T-helper 2 cell treated with Interferon-gamma antibody and Interleukin-4, amounts not matched to agents 5 μg/mL and 100 μg/mL, for 36 hours (primary cell): Measurements from ENCODE around the gene B4GALNT4.
"Not testable (repeated sequence)": the region's sequence is repeated elsewhere in the genome, so short reads cannot be mapped to it uniquely, and the experiment has no call there.

Source experiments
- DNase-seq: peaks from one replicate; pipeline ENCODE4 v3.0.0; 2021; ENCODE audit warnings: low spot score
- H3K27ac Mint-ChIP-seq: one replicate; pipeline ENCODE4 v1.8.0; 2021; ENCODE audit warnings: mild to moderate bottlenecking, mixed read lengths
- H3K27me3 Mint-ChIP-seq: one replicate; pipeline ENCODE4 v1.8.0; 2021; ENCODE audit warnings: low read depth, mixed read lengths
- H3K36me3 Mint-ChIP-seq: one replicate; pipeline ENCODE4 v1.8.0; 2021; ENCODE audit warnings: low read depth, mixed read lengths
- H3K4me1 Mint-ChIP-seq: one replicate; pipeline ENCODE4 v1.8.0; 2021; ENCODE audit warnings: low read depth, mixed read lengths
- H3K4me3 Mint-ChIP-seq: one replicate; pipeline ENCODE4 v1.8.0; 2022; ENCODE audit warnings: mild to moderate bottlenecking, moderate library complexity, mixed read lengths
- H3K9me3 Mint-ChIP-seq: one replicate; pipeline ENCODE4 v1.8.0; 2021; ENCODE audit warnings: mixed read lengths

B4GALNT4 gene

DNA sequence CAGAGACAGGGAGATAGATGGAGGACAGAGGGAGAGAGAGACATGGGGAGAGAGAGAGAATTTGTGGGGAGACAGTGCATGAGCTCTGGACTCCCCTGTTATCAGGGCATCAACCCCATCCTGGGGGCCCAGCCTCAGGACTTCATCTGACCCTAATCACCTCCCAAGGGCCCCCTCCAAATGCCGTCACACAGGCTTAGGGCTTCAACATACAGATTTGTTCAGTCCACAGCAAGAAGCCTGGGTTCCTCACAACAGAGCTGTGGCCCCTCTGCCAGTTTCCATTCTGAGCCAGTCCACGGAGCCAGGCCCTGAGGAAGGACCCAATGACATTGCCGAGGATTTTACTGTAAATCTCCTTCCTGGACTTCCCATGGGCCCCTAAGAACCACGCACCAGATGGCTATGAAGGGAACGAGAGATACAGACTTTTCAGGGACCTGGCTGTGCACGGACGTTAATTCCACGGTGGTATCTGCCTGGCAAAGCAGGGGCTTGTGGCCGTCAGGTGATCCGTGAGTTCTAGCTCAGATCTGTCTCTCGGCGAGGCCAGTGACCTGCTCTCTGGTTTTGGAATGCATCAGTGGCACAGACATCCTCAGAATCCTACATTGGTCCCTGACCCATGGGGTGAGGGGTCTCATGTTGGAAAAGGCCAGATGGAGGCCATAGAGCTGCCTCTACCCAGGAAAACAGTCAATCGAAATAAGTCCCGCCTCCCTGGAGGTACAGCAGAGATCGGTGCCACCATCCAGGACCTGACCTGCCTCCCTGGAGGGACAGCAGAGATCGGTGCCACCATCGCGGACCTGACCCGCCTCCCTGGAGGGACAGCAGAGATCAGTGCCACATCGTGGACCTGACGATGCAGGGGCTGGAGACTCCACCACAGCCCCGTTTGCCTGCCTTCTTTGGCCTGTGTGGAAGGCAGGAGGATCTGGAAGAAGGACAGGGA, 8.7 kb upstream of the B4GALNT4 start:
- Mint-ChIP-seq H3K4me3 (no peak overlapping the region), H3K9me3 (peaks cover 6% of the 10 kb centered on the region), H3K36me3 (no peaks in the 10 kb centered on the region), H3K27ac (no peak overlapping the region), H3K27me3 (peaks cover 4% of the 10 kb centered on the region), H3K4me1 (peaks cover 2% of the 10 kb centered on the region)
- DNase-seq = no peak

GRCh38 chr11:362642-363442, 6.5 kb upstream of the B4GALNT4 start:
- H3K4me3 Mint-ChIP-seq = no peak overlapping the region
- no peak overlapping the region for H3K27ac Mint-ChIP-seq
- peaks cover 6% of the 10 kb centered on the region for H3K9me3 Mint-ChIP-seq
- peaks cover 2% of the 10 kb centered on the region for H3K4me1 Mint-ChIP-seq
- H3K36me3 Mint-ChIP-seq = no peaks in the 10 kb centered on the region
- peaks cover 22% of the 10 kb centered on the region for H3K27me3 Mint-ChIP-seq
- no peak for DNase-seq

GRCh38 chr11:363443-363805, 5.9 kb upstream of the B4GALNT4 start:
- not testable (repeated sequence) for H3K4me3 Mint-ChIP-seq, H3K4me1 Mint-ChIP-seq, H3K9me3 Mint-ChIP-seq, H3K36me3 Mint-ChIP-seq, DNase-seq, H3K27ac Mint-ChIP-seq
- H3K27me3 Mint-ChIP-seq = peaks cover 28% of the 10 kb centered on the region

DNA sequence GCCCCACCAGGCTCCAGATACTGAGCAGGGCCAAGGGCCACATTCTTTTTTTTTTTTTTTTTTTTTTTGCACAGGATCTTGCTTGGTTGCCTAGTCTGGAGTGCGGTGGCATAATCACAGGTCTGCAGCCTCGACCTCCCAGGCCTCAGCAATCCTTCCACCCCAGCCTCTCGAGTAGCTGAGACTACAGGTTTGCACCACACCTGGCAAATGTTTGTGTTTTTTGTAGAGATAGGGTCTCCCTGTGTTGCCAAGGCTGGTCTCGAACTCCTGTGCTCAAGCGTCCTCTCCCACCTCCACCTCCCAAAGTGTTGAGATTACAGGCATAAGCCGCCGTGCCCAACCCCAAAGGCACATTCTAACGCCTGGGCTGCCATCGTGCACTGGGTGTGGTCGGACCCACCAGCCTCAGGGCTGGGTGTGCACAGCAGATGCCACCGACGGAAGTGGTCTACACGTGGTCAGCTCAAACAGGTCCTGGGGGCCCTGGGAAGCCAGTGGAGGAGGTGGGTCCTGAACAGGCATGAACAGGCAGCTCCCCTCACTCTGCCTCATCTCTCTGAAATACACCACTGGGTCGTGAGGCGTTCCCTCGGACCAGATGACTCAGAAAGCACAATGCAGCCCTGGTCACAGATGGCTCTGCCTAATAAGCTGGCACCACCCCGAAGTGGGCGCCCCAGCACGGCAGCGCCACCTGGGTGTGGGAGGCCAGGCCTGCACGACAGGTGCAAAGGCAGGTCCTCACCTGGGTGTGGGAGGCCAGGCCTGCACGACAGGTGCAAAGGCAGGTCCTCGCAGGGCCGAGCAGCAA, 5.1 kb upstream of the B4GALNT4 start:
- Mint-ChIP-seq H3K4me3 (no peak overlapping the region), H3K9me3 (peaks cover 6% of the 10 kb centered on the region), H3K27ac (no peak overlapping the region), H3K27me3 (peaks cover 30% of the 10 kb centered on the region), H3K4me1 (peaks cover 2% of the 10 kb centered on the region), H3K36me3 (no peaks in the 10 kb centered on the region)
- no peak for DNase-seq

GRCh38 chr11:364991-365725, 4.1 kb upstream of the B4GALNT4 start:
- Mint-ChIP-seq H3K36me3 (no peaks in the 10 kb centered on the region), H3K27ac (no peak overlapping the region), H3K27me3 (peaks cover 29% of the 10 kb centered on the region), H3K4me3 (no peak overlapping the region), H3K9me3 (peaks cover 6% of the 10 kb centered on the region), H3K4me1 (no peaks in the 10 kb centered on the region)
- DNase-seq = no peak

DNA sequence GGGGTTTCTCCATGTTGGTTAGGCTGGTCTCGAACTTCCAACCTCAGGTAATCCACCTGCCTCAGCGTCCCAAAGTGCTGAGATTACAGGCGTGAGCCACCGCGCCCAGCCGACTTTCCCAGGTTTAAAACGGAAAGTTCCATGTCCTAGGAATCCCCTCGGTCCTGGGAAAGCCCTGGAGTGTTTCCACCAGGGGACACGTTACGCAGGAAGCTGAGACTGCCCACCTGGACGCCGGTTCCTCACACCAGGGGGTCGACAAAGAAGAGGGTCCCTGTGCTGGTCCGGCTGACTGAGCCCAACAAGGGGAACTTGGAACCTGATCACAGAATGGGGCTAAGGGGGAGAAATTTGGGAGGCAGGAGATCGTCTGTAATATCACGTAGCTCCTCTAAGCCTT, 3.5 kb upstream of the B4GALNT4 start:
- DNase-seq = no peak
- H3K4me1 Mint-ChIP-seq = no peaks in the 10 kb centered on the region
- no peak overlapping the region for H3K4me3 Mint-ChIP-seq
- H3K27me3 Mint-ChIP-seq = peaks cover 36% of the 10 kb centered on the region
- no peaks in the 10 kb centered on the region for H3K36me3 Mint-ChIP-seq
- H3K27ac Mint-ChIP-seq = no peak overlapping the region
- H3K9me3 Mint-ChIP-seq = peaks cover 6% of the 10 kb centered on the region

- peak overlapping the region; percentile 4 for H3K27ac Mint-ChIP-seq
- H3K4me3 Mint-ChIP-seq = peak overlapping the region; percentile 35
- no peak for DNase-seq
- H3K27me3 Mint-ChIP-seq = peaks cover 48% of the 10 kb centered on the region
- H3K4me1 Mint-ChIP-seq = no peaks in the 10 kb centered on the region
- H3K9me3 Mint-ChIP-seq = no peaks in the 10 kb centered on the region
- no peaks in the 10 kb centered on the region for H3K36me3 Mint-ChIP-seq
Measured at GRCh38 chr11:367956-368413, 1.3 kb upstream of the B4GALNT4 start.

- no peak for DNase-seq
- Mint-ChIP-seq H3K36me3 (no peaks in the 10 kb centered on the region), H3K27me3 (peaks cover 48% of the 10 kb centered on the region), H3K27ac (no peak overlapping the region), H3K4me3 (peak overlapping the region; percentile 83), H3K4me1 (no peaks in the 10 kb centered on the region), H3K9me3 (no peaks in the 10 kb centered on the region)
Measured at GRCh38 chr11:368414-369335, 624 bp upstream of the B4GALNT4 start.

DNA sequence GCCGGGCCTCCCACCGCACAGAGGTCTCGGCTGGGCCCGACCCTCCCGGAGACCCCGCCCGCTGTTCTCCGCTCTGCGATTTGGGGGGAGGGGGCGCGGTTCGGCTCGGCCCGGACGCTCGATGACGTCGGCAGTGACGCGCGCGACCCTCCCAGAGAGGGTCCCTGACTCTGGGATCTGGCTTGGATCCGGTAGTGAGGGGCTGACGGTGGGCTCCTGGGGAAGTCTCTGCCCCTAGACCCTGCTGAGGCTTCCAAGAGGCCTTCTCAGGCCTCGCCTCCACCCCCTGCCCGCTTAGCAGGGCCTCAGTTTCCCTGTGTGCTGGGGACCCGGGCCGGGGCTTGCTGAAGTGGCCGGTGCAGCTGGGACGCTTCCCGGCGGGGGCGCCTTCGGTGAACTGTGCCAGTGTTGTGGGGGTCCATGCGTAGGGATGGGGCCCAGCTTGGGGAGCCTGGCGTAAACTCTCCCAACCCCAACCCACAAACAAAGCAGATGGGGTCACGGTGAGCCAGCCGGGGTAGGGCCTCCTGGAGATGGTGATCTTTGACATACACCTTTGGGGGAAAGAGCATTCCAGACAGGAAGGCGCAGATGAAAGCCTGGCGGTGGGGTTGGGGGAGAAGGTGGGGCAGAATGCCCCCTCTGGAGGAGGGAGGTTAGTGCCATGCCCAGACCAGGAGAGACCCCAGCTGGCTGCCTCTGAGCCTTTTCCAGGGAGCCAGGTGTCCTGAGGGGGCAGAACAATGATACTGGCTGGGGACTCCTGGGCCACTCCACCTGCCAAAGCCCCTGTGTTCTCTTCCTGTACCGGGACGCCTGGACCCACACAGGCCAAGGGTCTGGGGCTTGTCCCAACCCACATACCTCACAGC, 1.0 kb downstream of the B4GALNT4 start:
- no peak for DNase-seq
- H3K4me3 Mint-ChIP-seq = peak overlapping the region; percentile 67
- no peaks in the 10 kb centered on the region for H3K36me3 Mint-ChIP-seq
- H3K9me3 Mint-ChIP-seq = peaks cover 5% of the 10 kb centered on the region
- peaks cover 48% of the 10 kb centered on the region for H3K27me3 Mint-ChIP-seq
- H3K4me1 Mint-ChIP-seq = no peaks in the 10 kb centered on the region
- no peak overlapping the region for H3K27ac Mint-ChIP-seq

DNA sequence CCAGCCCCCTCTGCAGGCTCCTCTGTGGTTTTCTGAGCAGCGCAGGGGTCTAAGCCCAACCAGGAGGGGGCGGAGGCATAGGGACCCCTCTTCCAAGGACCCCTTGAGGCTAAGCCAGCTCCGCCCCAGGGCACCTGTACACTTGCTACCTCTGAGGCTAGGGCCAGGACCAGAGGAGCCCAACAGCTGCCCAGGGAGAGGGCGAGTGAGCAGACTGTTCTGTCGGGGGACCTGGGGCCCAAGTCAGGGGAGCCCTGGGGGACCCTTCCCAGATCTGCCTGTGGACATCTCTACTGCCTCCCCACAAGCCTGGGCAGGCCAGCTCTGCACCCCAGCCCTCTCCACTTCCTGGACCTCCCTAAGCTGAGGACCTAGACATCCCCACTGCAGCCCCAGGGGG, 1.8 kb downstream of the B4GALNT4 start:
- H3K27ac Mint-ChIP-seq = no peak overlapping the region
- no peak for DNase-seq
- peaks cover 5% of the 10 kb centered on the region for H3K9me3 Mint-ChIP-seq
- H3K4me3 Mint-ChIP-seq = no peak overlapping the region
- H3K4me1 Mint-ChIP-seq = no peaks in the 10 kb centered on the region
- peaks cover 46% of the 10 kb centered on the region for H3K27me3 Mint-ChIP-seq
- H3K36me3 Mint-ChIP-seq = no peaks in the 10 kb centered on the region

- Mint-ChIP-seq H3K27me3 (peaks cover 39% of the 10 kb centered on the region), H3K27ac (peak overlapping the region; percentile 26), H3K36me3 (no peaks in the 10 kb centered on the region), H3K9me3 (peaks cover 5% of the 10 kb centered on the region), H3K4me1 (no peaks in the 10 kb centered on the region), H3K4me3 (no peak overlapping the region)
- no peak for DNase-seq
Measured at GRCh38 chr11:371716-372590, 2.7 kb downstream of the B4GALNT4 start.
